Caco-2 (cell line): ENCODE data around the gene SINHCAF. TPM values are rescaled to one million over a fixed set of nuclear protein-coding genes. Genes with fewer than 3 reads are reported as not detected.

Experiments
- BruUV-seq: library from RNA; stranded (reverse); fragments of 400-500 nt; replicated peaks from 2 replicates; lab custom pipeline; 2021; lab: Mats Ljungman, UMichigan
- CTCF ChIA-PET: fragments of 300-600 bp; sonication (Branson Sonifier 250); formaldehyde crosslinking; loops from one replicate; lab custom pipeline; 2022; ENCODE audit warnings: antibody characterized with exemption; lab: Charles Lee
- POLR2A ChIA-PET: fragments of 300-600 bp; sonication (Branson Sonifier 250); formaldehyde crosslinking; loops from one replicate; lab custom pipeline; 2022; ENCODE audit warnings: antibody characterized with exemption; lab: Charles Lee
- DNase-seq, 2 experiments: peaks; one replicate each; pipeline versions ENCODE4 v3.0.0 to v3.0.0-alpha.2; 2020 to 2022
- H3K27me3 ChIP-seq: replicated peaks from 2 replicates; pipeline ENCODE4 v1.6.0; 2011; ENCODE audit warnings: low read length; ENCODE audit not compliant: control insufficient read depth, insufficient read depth
- H3K36me3 ChIP-seq: 2 replicates; pipeline ENCODE4 v1.5.1; 2011; ENCODE audit warnings: low read length; ENCODE audit not compliant: control insufficient read depth, insufficient read depth
- H3K4me1 ChIP-seq: fragments of 250-450 bp; sonication (Bioruptor Pico); 2 replicates; pipeline ENCODE4 v1.5.1; 2020; ENCODE audit warnings: mild to moderate bottlenecking
- H3K4me3 ChIP-seq: 2 replicates; pipeline ENCODE4 v1.5.1; 2011; ENCODE audit warnings: low read depth, mild to moderate bottlenecking, control low read depth, low read length
- H3K9me3 ChIP-seq: fragments of 250-450 bp; sonication (Bioruptor Pico); 2 replicates; pipeline ENCODE4 v1.5.1; 2020; ENCODE audit warnings: mild to moderate bottlenecking, moderate library complexity
- H3K27ac Mint-ChIP-seq: one replicate; pipeline ENCODE4 v1.8.0; 2022; ENCODE audit warnings: mixed read lengths; ENCODE audit not compliant: unreplicated experiment
- H3K27me3 Mint-ChIP-seq: one replicate; pipeline ENCODE4 v1.8.0; 2022; ENCODE audit warnings: mixed read lengths; ENCODE audit not compliant: insufficient read depth, unreplicated experiment
- H3K36me3 Mint-ChIP-seq: one replicate; pipeline ENCODE4 v1.8.0; 2022; ENCODE audit warnings: mild to moderate bottlenecking, mixed read lengths; ENCODE audit not compliant: insufficient read depth, unreplicated experiment
- H3K4me1 Mint-ChIP-seq: one replicate; pipeline ENCODE4 v1.8.0; 2022; ENCODE audit warnings: low read depth, mixed read lengths; ENCODE audit not compliant: unreplicated experiment
- H3K4me3 Mint-ChIP-seq: one replicate; pipeline ENCODE4 v1.8.0; 2022; ENCODE audit warnings: mild to moderate bottlenecking, moderate library complexity, mixed read lengths; ENCODE audit not compliant: unreplicated experiment
- H3K9me3 Mint-ChIP-seq: one replicate; pipeline ENCODE4 v1.8.0; 2022; ENCODE audit warnings: mixed read lengths; ENCODE audit not compliant: unreplicated experiment
- intact Hi-C: fragments of 100-400 bp; cut with micrococcal nuclease; formaldehyde crosslinking; loops from one replicate; pipeline ENCODE4 v1.10.0; 2022; ENCODE audit not compliant: unreplicated experiment
- total RNA-seq: library from RNA; stranded (reverse); gene quantifications from 2 replicates; pipeline ENCODE4 v1.2.3, GENCODE V29; 2022
- TF ChIP-seq, protein P1 (sequence below), 2 experiments: fragments of 200-600 bp in 1 of 2; IDR thresholded peaks; 1 replicate in 1 of 2; 2 replicates in 1 of 2; pipeline versions ENCODE4 v1.5.1 to v1.8.0; 2011 to 2022; ENCODE audit warnings: antibody characterized with exemption in 1 of 2, control low read depth in 1 of 2, inconsistent platforms in 1 of 2, low read depth in 1 of 2, low read length in 1 of 2, mild to moderate bottlenecking in 1 of 2, moderate library complexity in 1 of 2; ENCODE audit not compliant: insufficient read depth in 1 of 2, severe bottlenecking in 1 of 2, unreplicated experiment in 1 of 2

Gene SINHCAF
- total RNA-seq, 1 experiment from 2014 or later = 319 TPM

DNA sequence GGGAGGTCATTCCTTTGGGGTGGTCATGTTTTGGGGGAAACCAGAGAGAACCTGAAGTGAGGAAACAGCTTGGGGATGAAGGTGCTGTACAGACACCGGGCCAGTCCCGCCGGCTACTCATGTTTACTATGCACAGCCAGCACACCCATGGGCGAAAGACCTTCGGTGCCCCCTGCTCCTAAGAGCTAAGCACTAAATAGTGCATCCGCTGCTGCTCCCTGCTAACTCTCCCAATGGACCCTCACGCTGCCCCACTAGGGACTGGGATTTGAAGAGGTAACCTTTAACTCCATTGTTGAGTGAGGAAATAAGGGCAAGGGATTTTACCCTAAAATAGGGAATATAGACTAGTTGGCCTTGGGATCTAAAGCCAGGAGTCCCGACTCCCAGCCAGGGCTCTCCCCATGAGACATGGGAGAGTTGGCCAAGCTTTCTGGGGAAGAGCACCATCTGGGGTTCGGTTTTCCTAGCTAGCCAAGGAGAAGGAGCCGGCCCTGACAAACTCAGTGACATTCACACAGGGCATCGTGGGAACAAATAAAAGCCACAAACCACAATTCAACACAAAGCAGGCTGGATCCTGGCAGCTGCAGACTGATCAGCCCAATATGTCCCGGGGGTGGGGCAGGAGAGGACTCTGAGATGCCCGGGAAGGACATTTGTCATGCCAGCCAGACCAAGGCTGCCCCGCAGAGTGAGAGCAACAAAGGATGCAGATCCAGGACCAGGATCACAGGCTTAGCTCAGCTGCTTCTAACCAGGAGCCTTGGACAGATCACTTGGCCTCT, 91.7 kb downstream of the SINHCAF start:
- Histone ChIP-seq H3K36me3 (no peaks in the 10 kb centered on the region), H3K4me1 (0 out of 2 replicates have a peak, but pooled peaks cover 2% of the 10 kb centered on the region), H3K9me3 (no peaks in the 10 kb centered on the region), H3K4me3 (no peak overlapping the region), H3K27me3 (no peaks in the 10 kb centered on the region)
- peaks cover 10% of the 10 kb centered on the region for H3K4me1 Mint-ChIP-seq
- POLR2A ChIA-PET = no interaction called here
- DNase-seq = no peak
- H3K36me3 Mint-ChIP-seq = peaks cover 5% of the 10 kb centered on the region
- intact Hi-C loops = loop anchor here (10.0 kb wide), 1 partner anchor 159 kb away; the partner anchor contains the start of gene DDX11
- no peak overlapping the region for H3K27ac Mint-ChIP-seq
- BruUV-seq = no TSS peak
- TF ChIP-seq, protein P1, sequence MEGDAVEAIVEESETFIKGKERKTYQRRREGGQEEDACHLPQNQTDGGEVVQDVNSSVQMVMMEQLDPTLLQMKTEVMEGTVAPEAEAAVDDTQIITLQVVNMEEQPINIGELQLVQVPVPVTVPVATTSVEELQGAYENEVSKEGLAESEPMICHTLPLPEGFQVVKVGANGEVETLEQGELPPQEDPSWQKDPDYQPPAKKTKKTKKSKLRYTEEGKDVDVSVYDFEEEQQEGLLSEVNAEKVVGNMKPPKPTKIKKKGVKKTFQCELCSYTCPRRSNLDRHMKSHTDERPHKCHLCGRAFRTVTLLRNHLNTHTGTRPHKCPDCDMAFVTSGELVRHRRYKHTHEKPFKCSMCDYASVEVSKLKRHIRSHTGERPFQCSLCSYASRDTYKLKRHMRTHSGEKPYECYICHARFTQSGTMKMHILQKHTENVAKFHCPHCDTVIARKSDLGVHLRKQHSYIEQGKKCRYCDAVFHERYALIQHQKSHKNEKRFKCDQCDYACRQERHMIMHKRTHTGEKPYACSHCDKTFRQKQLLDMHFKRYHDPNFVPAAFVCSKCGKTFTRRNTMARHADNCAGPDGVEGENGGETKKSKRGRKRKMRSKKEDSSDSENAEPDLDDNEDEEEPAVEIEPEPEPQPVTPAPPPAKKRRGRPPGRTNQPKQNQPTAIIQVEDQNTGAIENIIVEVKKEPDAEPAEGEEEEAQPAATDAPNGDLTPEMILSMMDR (IDR thresholded peaks at IDR 0.05; ENCODE audit: insufficient read depth in 1 of 2, low read depth in 1 of 2, low read length in 1 of 2, severe bottlenecking in 1 of 2, unreplicated experiment in 1 of 2) = no peak
- no peaks in the 10 kb centered on the region for H3K9me3 Mint-ChIP-seq
- CTCF ChIA-PET = interaction anchor here (0.9 to 2.0 kb wide), 4 partner anchors 17 to 38 kb away, joined by 3 to 10 read pairs (median 6); no protein-coding TSS in a partner anchor
- H3K27me3 Mint-ChIP-seq = peaks cover 22% of the 10 kb centered on the region
- no peak overlapping the region for H3K4me3 Mint-ChIP-seq

- Histone ChIP-seq H3K4me3 (no peak overlapping the region), H3K4me1 (0 out of 2 replicates have a peak, but pooled peaks cover 2% of the 10 kb centered on the region), H3K27me3 (no peaks in the 10 kb centered on the region), H3K9me3 (no peaks in the 10 kb centered on the region), H3K36me3 (no peaks in the 10 kb centered on the region)
- BruUV-seq = no TSS peak
- H3K36me3 Mint-ChIP-seq = peaks cover 5% of the 10 kb centered on the region
- no peak for DNase-seq
- H3K4me3 Mint-ChIP-seq = no peak overlapping the region
- TF ChIP-seq, protein P1 (IDR thresholded peaks at IDR 0.05; ENCODE audit: insufficient read depth in 1 of 2, low read depth in 1 of 2, low read length in 1 of 2, severe bottlenecking in 1 of 2, unreplicated experiment in 1 of 2) = no peak
- peaks cover 19% of the 10 kb centered on the region for H3K27me3 Mint-ChIP-seq
- H3K4me1 Mint-ChIP-seq = peaks cover 10% of the 10 kb centered on the region
- ChIA-PET POLR2A (no interaction called here), CTCF (interaction anchor here (2.0 kb wide), 1 partner anchor 39 kb away, joined by 10 read pairs; no protein-coding TSS in a partner anchor)
- intact Hi-C loops = loop anchor here (10.0 kb wide), 1 partner anchor 158 kb away; the partner anchor contains the start of gene DDX11
- H3K27ac Mint-ChIP-seq = no peak overlapping the region
- no peaks in the 10 kb centered on the region for H3K9me3 Mint-ChIP-seq
These were observed 92.8 kb downstream of the SINHCAF start for GRCh38 chr12:31233061-31233730.

GRCh38 chr12:31232361-31232965, 93.5 kb downstream of the SINHCAF start:
- ChIA-PET POLR2A (no interaction called here), CTCF (interaction anchor here (0.6 to 1.9 kb wide), 2 partner anchors 40 to 396 kb away, joined by 4 to 12 read pairs; no protein-coding TSS in a partner anchor)
- no peaks in the 10 kb centered on the region for H3K36me3 ChIP-seq
- DNase-seq = no peak
- BruUV-seq = no TSS peak
- H3K27me3 Mint-ChIP-seq = peaks cover 14% of the 10 kb centered on the region
- H3K9me3 ChIP-seq = no peaks in the 10 kb centered on the region
- peaks cover 10% of the 10 kb centered on the region for H3K4me1 Mint-ChIP-seq
- no peak overlapping the region for H3K27ac Mint-ChIP-seq
- H3K4me3 ChIP-seq = no peak overlapping the region
- H3K36me3 Mint-ChIP-seq = peaks cover 2% of the 10 kb centered on the region
- TF ChIP-seq, protein P1 (IDR thresholded peaks at IDR 0.05; ENCODE audit: insufficient read depth in 1 of 2, low read depth in 1 of 2, low read length in 1 of 2, severe bottlenecking in 1 of 2, unreplicated experiment in 1 of 2) = no peak
- intact Hi-C loops = loop anchor here (10.0 kb wide), 1 partner anchor 158 kb away; the partner anchor contains the start of gene DDX11
- H3K9me3 Mint-ChIP-seq = no peaks in the 10 kb centered on the region
- H3K4me3 Mint-ChIP-seq = no peak overlapping the region
- 0 out of 2 replicates have a peak, but pooled peaks cover 2% of the 10 kb centered on the region for H3K4me1 ChIP-seq
- H3K27me3 ChIP-seq = no peaks in the 10 kb centered on the region
